ENCODE measurements around the gene ZNF281.

DNA sequence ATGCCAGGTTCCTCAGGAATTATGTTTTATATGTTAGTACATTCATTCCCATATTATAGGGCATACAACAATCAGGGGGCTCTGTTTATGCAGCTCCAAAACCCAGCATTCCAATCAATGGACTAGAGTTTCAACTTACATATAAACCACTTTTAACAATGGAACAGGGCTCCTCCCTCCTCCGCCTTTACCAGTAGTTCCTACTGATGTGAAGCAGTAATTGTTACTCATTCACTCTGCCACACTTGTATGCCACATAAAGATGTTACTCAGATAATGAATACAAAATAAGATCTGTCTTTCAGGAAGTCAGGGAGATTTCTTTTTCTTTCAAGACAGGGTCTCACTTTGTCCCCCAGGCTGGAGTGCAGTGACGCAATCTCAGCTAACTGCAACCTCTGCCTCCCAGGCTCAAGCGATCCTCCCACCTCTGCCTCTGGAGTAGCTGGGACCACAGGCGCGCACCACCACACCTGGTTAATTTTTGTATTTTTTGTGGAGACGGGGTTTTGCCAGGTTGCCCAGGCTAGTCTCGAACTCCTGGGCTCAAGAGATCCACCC, 17.1 kb downstream of the ZNF281 start:
- TF ChIP-seq, protein P1, sequence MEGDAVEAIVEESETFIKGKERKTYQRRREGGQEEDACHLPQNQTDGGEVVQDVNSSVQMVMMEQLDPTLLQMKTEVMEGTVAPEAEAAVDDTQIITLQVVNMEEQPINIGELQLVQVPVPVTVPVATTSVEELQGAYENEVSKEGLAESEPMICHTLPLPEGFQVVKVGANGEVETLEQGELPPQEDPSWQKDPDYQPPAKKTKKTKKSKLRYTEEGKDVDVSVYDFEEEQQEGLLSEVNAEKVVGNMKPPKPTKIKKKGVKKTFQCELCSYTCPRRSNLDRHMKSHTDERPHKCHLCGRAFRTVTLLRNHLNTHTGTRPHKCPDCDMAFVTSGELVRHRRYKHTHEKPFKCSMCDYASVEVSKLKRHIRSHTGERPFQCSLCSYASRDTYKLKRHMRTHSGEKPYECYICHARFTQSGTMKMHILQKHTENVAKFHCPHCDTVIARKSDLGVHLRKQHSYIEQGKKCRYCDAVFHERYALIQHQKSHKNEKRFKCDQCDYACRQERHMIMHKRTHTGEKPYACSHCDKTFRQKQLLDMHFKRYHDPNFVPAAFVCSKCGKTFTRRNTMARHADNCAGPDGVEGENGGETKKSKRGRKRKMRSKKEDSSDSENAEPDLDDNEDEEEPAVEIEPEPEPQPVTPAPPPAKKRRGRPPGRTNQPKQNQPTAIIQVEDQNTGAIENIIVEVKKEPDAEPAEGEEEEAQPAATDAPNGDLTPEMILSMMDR (IDR thresholded peaks at IDR 0.05; ENCODE audit: low read depth, low read length), result no peak
- TF ChIP-seq POLR2A (IDR thresholded peaks at IDR 0.05; ENCODE audit: extremely low read depth, insufficient read length), result no peak
- TF ChIP-seq, protein P2, sequence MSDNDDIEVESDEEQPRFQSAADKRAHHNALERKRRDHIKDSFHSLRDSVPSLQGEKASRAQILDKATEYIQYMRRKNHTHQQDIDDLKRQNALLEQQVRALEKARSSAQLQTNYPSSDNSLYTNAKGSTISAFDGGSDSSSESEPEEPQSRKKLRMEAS (IDR thresholded peaks at IDR 0.05; ENCODE audit: low read depth, low read length), result no peak
